GM12878 (cell line): ENCODE results near the gene DLG2. TPM values are rescaled to one million over a fixed set of nuclear protein-coding genes. Genes with fewer than 3 reads are reported as not detected.
A peak's percentile ranks its signal among the peaks of the same experiment; 100 is the strongest.

Experiments used
- ATAC-seq: fragments of 200-7000 bp; cut with Tn5 transposase; 3 replicates; pipeline ENCODE4 v1.9.1; 2020; ENCODE audit warnings: mild to moderate bottlenecking, moderate library complexity
- BruUV-seq: library from RNA; stranded (reverse); fragments of 400-500 nt; replicated peaks from 2 replicates; lab custom pipeline; 2021; lab: Mats Ljungman, UMichigan
- CTCF ChIA-PET: fragments of 300-600 bp; sonication (Branson Sonifier 250); formaldehyde crosslinking; extraction: SDS; loops from one replicate; lab custom pipeline; 2021; ENCODE audit warnings: inconsistent platforms; lab: Yijun Ruan, JAX
- POLR2A ChIA-PET: fragments of 350-600 bp; formaldehyde crosslinking; extraction: SDS; loops from one replicate; lab custom pipeline; 2021; ENCODE audit warnings: inconsistent platforms; lab: Charles Lee
- RAD21 ChIA-PET: fragments of 300-600 bp; sonication (Branson Sonifier 250); formaldehyde crosslinking; loops from one replicate; lab custom pipeline; 2023; ENCODE audit warnings: antibody characterized with exemption; ENCODE audit not compliant: unreplicated experiment; lab: Charles Lee
- SMC1A ChIA-PET: fragments of 300-600 bp; sonication (Branson Sonifier 250); formaldehyde crosslinking; loops from one replicate; lab custom pipeline; 2023; ENCODE audit not compliant: unreplicated experiment, uncharacterized antibody; lab: Charles Lee
- DNase-seq: peaks from one replicate; pipeline ENCODE4 v3.0.0-alpha.2; 2011; ENCODE audit warnings: low read depth, low spot score
- FAIRE-seq: peaks from 3 replicates; lab custom pipeline; 2011; peaks lifted over from hg19 to GRCh38; lab: Jason Lieb, UNC
- H2AFZ ChIP-seq: 2 replicates; pipeline ENCODE4 v1.6.0; 2011; ENCODE audit warnings: low read depth, low read length, control low read depth; ENCODE audit not compliant: control insufficient read depth
- H3K27ac ChIP-seq: 2 replicates; pipeline ENCODE4 v1.5.1; 2011; ENCODE audit warnings: control low read depth; ENCODE audit not compliant: control insufficient read depth, insufficient read depth
- H3K27me3 ChIP-seq, 2 experiments: replicated peaks in 1 of 2; 2 replicates each; pipeline versions ENCODE4 v1.6.0 to v1.6.1; 2011; ENCODE audit warnings: low read length in 1 of 2; ENCODE audit not compliant: control insufficient read depth in 2 of 2, insufficient read depth in 2 of 2
- H3K36me3 ChIP-seq, 2 experiments: 2 replicates each; pipeline ENCODE4 v1.5.1; 2011; ENCODE audit warnings: low read length in 1 of 2; ENCODE audit not compliant: control insufficient read depth in 2 of 2, insufficient read depth in 2 of 2
- H3K4me1 ChIP-seq: 2 replicates; pipeline ENCODE4 v1.6.1; 2011; ENCODE audit warnings: mild to moderate bottlenecking, low read length, moderate library complexity, mixed read lengths; ENCODE audit not compliant: control insufficient read depth, insufficient read depth
- H3K4me2 ChIP-seq: 2 replicates; pipeline ENCODE4 v1.6.0; 2011; ENCODE audit warnings: control low read depth; ENCODE audit not compliant: control insufficient read depth, insufficient read depth
- H3K4me3 ChIP-seq: fragments of 200-600 bp; sonication (generic); 2 replicates; pipeline ENCODE4 v1.5.1; 2016
- H3K79me2 ChIP-seq: 2 replicates; pipeline ENCODE4 v1.6.0; 2011; ENCODE audit warnings: low read length; ENCODE audit not compliant: control insufficient read depth, insufficient read depth
- H3K9ac ChIP-seq: 2 replicates; pipeline ENCODE4 v1.8.0; 2011; ENCODE audit warnings: low read length, control low read depth, mixed read lengths; ENCODE audit not compliant: control insufficient read depth, insufficient read depth
- H3K9me3 ChIP-seq: replicated peaks from 3 replicates; pipeline ENCODE4 v1.5.1; 2011; ENCODE audit warnings: mild to moderate bottlenecking, low read length; ENCODE audit not compliant: control insufficient read depth, insufficient read depth
- H4K20me1 ChIP-seq: 2 replicates; pipeline ENCODE4 v1.6.0; 2011; ENCODE audit not compliant: control insufficient read depth, insufficient read depth
- EP300 ChIP-seq, 2 experiments: fragments of 150-350 bp in 1 of 2; IDR thresholded peaks; 2 replicates each; pipeline ENCODE4 v1.6.1; 2011 to 2012; ENCODE audit warnings: low read depth in 2 of 2, low read length in 2 of 2, borderline replicate concordance in 1 of 2, improper control_type of control experiment in 1 of 2, inconsistent platforms in 1 of 2; ENCODE audit not compliant: control insufficient read depth in 1 of 2
- GATAD2B ChIP-seq: fragments of 450-650 bp; conservative IDR thresholded peaks from 2 replicates; pipeline ENCODE4 v1.6.1; 2017; ENCODE audit warnings: low read depth, mild to moderate bottlenecking, moderate library complexity
- IKZF1 ChIP-seq: fragments of 450-650 bp; conservative IDR thresholded peaks from 2 replicates; pipeline ENCODE4 v1.6.1; 2017; ENCODE audit warnings: antibody characterized with exemption, mild to moderate bottlenecking
- IRF4 ChIP-seq: IDR thresholded peaks from 2 replicates; pipeline ENCODE4 v1.6.1; 2011; ENCODE audit warnings: low read depth, low read length
- LARP7 ChIP-seq: fragments of 450-650 bp; IDR thresholded peaks from 2 replicates; pipeline ENCODE4 v1.6.1; 2017; ENCODE audit warnings: mild to moderate bottlenecking
- POLR2AphosphoS2 ChIP-seq: IDR thresholded peaks from 2 replicates; pipeline ENCODE4 v1.6.1; 2011; ENCODE audit warnings: low read depth, mild to moderate bottlenecking, low read length, improper control_type of control experiment, moderate library complexity
- RAD21 ChIP-seq: IDR thresholded peaks from 2 replicates; pipeline ENCODE4 v1.6.1; 2011; ENCODE audit warnings: mild to moderate bottlenecking, low read depth, low read length, moderate library complexity; ENCODE audit not compliant: insufficient read depth
- RFX5 ChIP-seq: IDR thresholded peaks from 2 replicates; pipeline ENCODE4 v1.6.1; 2011; ENCODE audit warnings: low read depth, low read length, improper control_type of control experiment
- RUNX3 ChIP-seq: IDR thresholded peaks from 2 replicates; pipeline ENCODE4 v1.6.1; 2012; ENCODE audit warnings: low read length, inconsistent platforms
- SUZ12 ChIP-seq: fragments of 200-600 bp; sonication (generic); IDR thresholded peaks from one replicate; pipeline ENCODE4 v1.6.1; 2018; ENCODE audit warnings: antibody characterized with exemption, mild to moderate bottlenecking; ENCODE audit not compliant: unreplicated experiment
- TCF3 ChIP-seq: IDR thresholded peaks from 2 replicates; pipeline ENCODE4 v1.6.1; 2012; ENCODE audit warnings: low read depth, mild to moderate bottlenecking, low read length, borderline replicate concordance; ENCODE audit not compliant: insufficient read depth
- WGBS: methylation state at CpG from one replicate; pipeline ENCODE4 v1.1.6; 2016; ENCODE audit warnings: low lambda C conversion rate; ENCODE audit not compliant: insufficient replicate concordance, insufficient coverage; ENCODE audit errors: missing lambda C conversion rate; 5-methylcytosine and 5-hydroxymethylcytosine counted together
- in situ Hi-C: fragments of 300-500 bp; cut with MboI; formaldehyde crosslinking; loops from 9 replicates; pipeline ENCODE4 v1.14.3; 2018; ENCODE audit warnings: mixed read lengths
- intact Hi-C: fragments of 100-400 bp; cut with micrococcal nuclease; formaldehyde crosslinking; loops from one replicate; pipeline ENCODE4 v1.14.2; 2022; ENCODE audit not compliant: unreplicated experiment
- polyA plus RNA-seq, 11 experiments: library from polyadenylated mRNA; depleted of rRNA in 4 of 11; unstranded in 6 of 11; stranded (reverse) in 5 of 11; fragments of >200 nt; fragmentation: Nextera tagmentation in 4 of 11; fragmentation: Illumina TruSeq in 1 of 11; extraction: Ambion mirVana in 4 of 11; extraction: Trizol in 1 of 11; gene quantifications; 1 replicate in 1 of 11; 2 replicates in 10 of 11; pipeline versions ENCODE4 v1.2.1 to v1.2.3, GENCODE V29; 2011 to 2016; ENCODE audit warnings: inconsistent platforms in 2 of 11, missing spikeins in 2 of 11, low read depth in 1 of 11
- total RNA-seq, 4 experiments: library from RNA; depleted of rRNA in 3 of 4; stranded (reverse); fragments of >200 nt in 3 of 4; fragmentation: Illumina TruSeq in 1 of 4; extraction: Trizol in 1 of 4; gene quantifications; 2 replicates each; pipeline versions ENCODE4 v1.2.1 to v1.2.3, GENCODE V29; 2013 to 2021
- TF ChIP-seq, protein P1 (sequence below): IDR thresholded peaks from 2 replicates; pipeline ENCODE4 v1.6.1; 2011; ENCODE audit warnings: borderline replicate concordance, low read depth, mild to moderate bottlenecking, moderate library complexity, mixed read lengths, low read length; ENCODE audit not compliant: insufficient read depth; ENCODE audit errors: extremely low read length
- TF ChIP-seq, protein P2 (sequence below): fragments of 150-350 bp; IDR thresholded peaks from 2 replicates; pipeline ENCODE4 v1.6.1; 2016; ENCODE audit warnings: low read depth, low read length
- TF ChIP-seq, protein P3 (sequence below): IDR thresholded peaks from 2 replicates; pipeline ENCODE4 v1.6.1; 2012; ENCODE audit warnings: low read depth, low read length, improper control_type of control experiment
- TF ChIP-seq, protein P4 (sequence below): IDR thresholded peaks from 2 replicates; pipeline ENCODE4 v1.6.1; 2011; ENCODE audit warnings: mild to moderate bottlenecking, low read depth, low read length, moderate library complexity; ENCODE audit not compliant: insufficient replicate concordance

The DLG2 gene
- total and polyA plus RNA-seq, 10 of the 15 experiments (the other 5 are each of a cell fraction or from before 2014, with no cell fraction given), result 0.09 to 0.98 (median 0.35) TPM

DNA sequence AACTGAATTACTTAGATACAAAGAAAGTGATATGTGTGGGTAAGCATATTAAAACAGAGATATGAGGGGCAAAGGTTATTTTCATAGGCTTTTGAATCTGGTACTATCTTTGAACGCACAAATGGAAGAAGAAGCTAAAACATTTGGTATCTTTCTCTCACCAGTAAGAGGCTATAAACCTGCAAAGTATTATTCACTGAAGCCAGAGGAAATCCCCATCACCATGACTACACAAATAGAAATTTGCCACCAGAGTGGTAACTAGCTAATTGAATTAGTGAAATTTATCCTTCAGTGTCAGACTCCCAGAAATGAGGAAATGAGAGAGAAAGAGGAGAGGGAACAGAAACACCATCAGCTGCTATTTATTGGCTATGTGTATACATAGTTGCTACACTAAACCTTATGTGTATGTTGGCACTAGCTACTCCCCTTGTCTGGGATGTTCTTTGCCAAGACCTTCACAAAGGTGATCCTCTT lies 503.4 kb downstream of the DLG2 start (continued):
- TF ChIP-seq RUNX3 (0 out of 2 replicates have a peak, but pooled peaks have one; percentile 25), GATAD2B (no peak), IKZF1 (peak; percentile 86), IRF4 (peak; percentile 60; the same call in 1 of the 2 replicates), RFX5 (peak; percentile 48; the same call in 1 of the 2 replicates)
- TF ChIP-seq, protein P1, sequence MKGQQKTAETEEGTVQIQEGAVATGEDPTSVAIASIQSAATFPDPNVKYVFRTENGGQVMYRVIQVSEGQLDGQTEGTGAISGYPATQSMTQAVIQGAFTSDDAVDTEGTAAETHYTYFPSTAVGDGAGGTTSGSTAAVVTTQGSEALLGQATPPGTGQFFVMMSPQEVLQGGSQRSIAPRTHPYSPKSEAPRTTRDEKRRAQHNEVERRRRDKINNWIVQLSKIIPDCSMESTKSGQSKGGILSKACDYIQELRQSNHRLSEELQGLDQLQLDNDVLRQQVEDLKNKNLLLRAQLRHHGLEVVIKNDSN, result no peak
- TF ChIP-seq, protein P2, sequence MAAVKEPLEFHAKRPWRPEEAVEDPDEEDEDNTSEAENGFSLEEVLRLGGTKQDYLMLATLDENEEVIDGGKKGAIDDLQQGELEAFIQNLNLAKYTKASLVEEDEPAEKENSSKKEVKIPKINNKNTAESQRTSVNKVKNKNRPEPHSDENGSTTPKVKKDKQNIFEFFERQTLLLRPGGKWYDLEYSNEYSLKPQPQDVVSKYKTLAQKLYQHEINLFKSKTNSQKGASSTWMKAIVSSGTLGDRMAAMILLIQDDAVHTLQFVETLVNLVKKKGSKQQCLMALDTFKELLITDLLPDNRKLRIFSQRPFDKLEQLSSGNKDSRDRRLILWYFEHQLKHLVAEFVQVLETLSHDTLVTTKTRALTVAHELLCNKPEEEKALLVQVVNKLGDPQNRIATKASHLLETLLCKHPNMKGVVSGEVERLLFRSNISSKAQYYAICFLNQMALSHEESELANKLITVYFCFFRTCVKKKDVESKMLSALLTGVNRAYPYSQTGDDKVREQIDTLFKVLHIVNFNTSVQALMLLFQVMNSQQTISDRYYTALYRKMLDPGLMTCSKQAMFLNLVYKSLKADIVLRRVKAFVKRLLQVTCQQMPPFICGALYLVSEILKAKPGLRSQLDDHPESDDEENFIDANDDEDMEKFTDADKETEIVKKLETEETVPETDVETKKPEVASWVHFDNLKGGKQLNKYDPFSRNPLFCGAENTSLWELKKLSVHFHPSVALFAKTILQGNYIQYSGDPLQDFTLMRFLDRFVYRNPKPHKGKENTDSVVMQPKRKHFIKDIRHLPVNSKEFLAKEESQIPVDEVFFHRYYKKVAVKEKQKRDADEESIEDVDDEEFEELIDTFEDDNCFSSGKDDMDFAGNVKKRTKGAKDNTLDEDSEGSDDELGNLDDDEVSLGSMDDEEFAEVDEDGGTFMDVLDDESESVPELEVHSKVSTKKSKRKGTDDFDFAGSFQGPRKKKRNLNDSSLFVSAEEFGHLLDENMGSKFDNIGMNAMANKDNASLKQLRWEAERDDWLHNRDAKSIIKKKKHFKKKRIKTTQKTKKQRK, result no peak
- TF ChIP-seq, all 136 proteins: peak for 22

DNA sequence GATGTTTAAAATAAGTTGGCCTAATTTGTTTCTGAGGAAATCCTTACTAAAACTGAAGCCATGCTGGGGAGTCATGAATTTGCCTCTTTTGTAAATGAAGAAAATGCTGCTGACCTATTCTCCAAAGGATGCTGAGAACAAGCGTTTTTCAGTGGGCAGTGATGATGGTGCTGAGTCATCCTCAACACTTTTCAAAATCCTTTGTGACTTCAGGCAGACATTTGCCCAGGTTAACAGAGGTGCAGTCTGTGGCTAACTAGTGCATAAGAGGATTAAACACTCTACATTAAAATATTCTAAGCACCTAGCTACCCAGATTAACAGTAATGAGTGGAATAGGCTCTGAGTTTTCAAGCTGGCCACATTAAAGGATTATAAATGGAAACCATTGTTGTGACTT lies 509.0 kb downstream of the DLG2 start:
- Histone ChIP-seq H3K9me3 (no peaks in the 10 kb centered on the region), H3K36me3 (no peaks in the 10 kb centered on the region), H2AFZ (no peak overlapping the region), H3K4me3 (no peak overlapping the region), H3K9ac (no peak overlapping the region), H3K4me2 (no peak overlapping the region), H3K79me2 (no peaks in the 10 kb centered on the region), H4K20me1 (no peaks in the 10 kb centered on the region), H3K27ac (no peak overlapping the region), H3K4me1 (peaks cover 1% of the 10 kb centered on the region; the same call in 1 of the 2 replicates), H3K27me3 (no peaks in the 10 kb centered on the region)
- FAIRE-seq (no peak), ATAC-seq (0 out of 3 replicates have a peak, but pooled peaks have one; percentile 25), DNase-seq (no peak)
- ChIA-PET CTCF (no interaction called here), SMC1A (interaction anchor here (1.0 to 2.1 kb wide), 2 partner anchors 8 to 47 kb away, joined by 3 to 9 read pairs; no protein-coding TSS in a partner anchor), POLR2A (no interaction called here), RAD21 (no interaction called here)
- 0% methylated on average over 1 of the region's 1 CpG for WGBS
- intact Hi-C loops, result loop anchor here (10.0 kb wide), 1 partner anchor 507 kb away; the partner anchor contains the start of genes DLG2 and TMEM126B
- in situ Hi-C loops, result no loop called here
- no TSS peak for BruUV-seq
- no peak for TF ChIP-seq POLR2AphosphoS2
- TF ChIP-seq, protein P3, sequence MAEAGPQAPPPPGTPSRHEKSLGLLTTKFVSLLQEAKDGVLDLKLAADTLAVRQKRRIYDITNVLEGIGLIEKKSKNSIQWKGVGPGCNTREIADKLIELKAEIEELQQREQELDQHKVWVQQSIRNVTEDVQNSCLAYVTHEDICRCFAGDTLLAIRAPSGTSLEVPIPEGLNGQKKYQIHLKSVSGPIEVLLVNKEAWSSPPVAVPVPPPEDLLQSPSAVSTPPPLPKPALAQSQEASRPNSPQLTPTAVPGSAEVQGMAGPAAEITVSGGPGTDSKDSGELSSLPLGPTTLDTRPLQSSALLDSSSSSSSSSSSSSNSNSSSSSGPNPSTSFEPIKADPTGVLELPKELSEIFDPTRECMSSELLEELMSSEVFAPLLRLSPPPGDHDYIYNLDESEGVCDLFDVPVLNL, result no peak
- no peak for TF ChIP-seq SUZ12
- no peak for TF ChIP-seq RFX5
- no peak for TF ChIP-seq EP300 (IDR thresholded peaks at IDR 0.05; ENCODE audit: borderline replicate concordance in 1 of 2, control insufficient read depth in 1 of 2, low read depth in 2 of 2, low read length in 2 of 2)
- TF ChIP-seq LARP7, result no peak
- no peak for TF ChIP-seq RAD21
- TF ChIP-seq, protein P4, sequence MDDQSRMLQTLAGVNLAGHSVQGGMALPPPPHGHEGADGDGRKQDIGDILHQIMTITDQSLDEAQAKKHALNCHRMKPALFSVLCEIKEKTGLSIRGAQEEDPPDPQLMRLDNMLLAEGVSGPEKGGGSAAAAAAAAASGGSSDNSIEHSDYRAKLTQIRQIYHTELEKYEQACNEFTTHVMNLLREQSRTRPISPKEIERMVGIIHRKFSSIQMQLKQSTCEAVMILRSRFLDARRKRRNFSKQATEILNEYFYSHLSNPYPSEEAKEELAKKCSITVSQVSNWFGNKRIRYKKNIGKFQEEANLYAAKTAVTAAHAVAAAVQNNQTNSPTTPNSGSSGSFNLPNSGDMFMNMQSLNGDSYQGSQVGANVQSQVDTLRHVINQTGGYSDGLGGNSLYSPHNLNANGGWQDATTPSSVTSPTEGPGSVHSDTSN, result no peak
- TF ChIP-seq TCF3, result no peak
